HK-2 (cell line): Measurements from ENCODE around the gene USP17L10.
"Not testable (repeated sequence)": the region's sequence is repeated elsewhere in the genome, so short reads cannot be mapped to it uniquely, and the experiment has no call there.

Source experiments
- DNase-seq: peaks from one replicate; pipeline ENCODE4 v3.0.0-alpha.2; 2018; ENCODE audit not compliant: unreplicated experiment

Gene USP17L10

GRCh38 chr4:9210357-9210756 is at the start of gene USP17L10:
TSS of gene USP17L10 (plus strand) at chr4:9210657. CDS start at chr4:9210657, 0 bp downstream.
- not testable (repeated sequence) for DNase-seq

GRCh38 chr4:9165990-9166389 is 44.5 kb upstream of the USP17L10 start:
- not testable (repeated sequence) for DNase-seq

- DNase-seq = not testable (repeated sequence)
These were observed 40.5 kb upstream of the USP17L10 start, which contains the start of gene FAM90A26 for GRCh38 chr4:9169791-9170459. TSS of gene FAM90A26 (plus strand) at chr4:9170409. CDS start at chr4:9173173, 2,764 bp downstream.

GRCh38 chr4:9214701-9215100 is 4.2 kb downstream of the USP17L10 start:
- not testable (repeated sequence) for DNase-seq

GRCh38 chr4:9215105-9215504 is 4.6 kb downstream of the USP17L10 start, which contains the start of gene USP17L11:
TSS of gene USP17L11 (plus strand) at chr4:9215405. CDS start at chr4:9215405, 0 bp downstream.
- not testable (repeated sequence) for DNase-seq

- DNase-seq = not testable (repeated sequence)
These were observed 9.4 kb downstream of the USP17L10 start, which contains the start of gene USP17L12 for GRCh38 chr4:9219852-9220251. TSS of gene USP17L12 (plus strand) at chr4:9220152. CDS start at chr4:9220152, 0 bp downstream.

GRCh38 chr4:9224596-9224995 is 14.1 kb downstream of the USP17L10 start, which contains the start of gene USP17L13:
TSS of gene USP17L13 (plus strand) at chr4:9224896. CDS start at chr4:9224896, 0 bp downstream.
- DNase-seq = not testable (repeated sequence)

- DNase-seq = not testable (repeated sequence)
These were observed 19.8 kb downstream of the USP17L10 start for GRCh38 chr4:9230249-9230648.

- DNase-seq = not testable (repeated sequence)
These were observed 23.6 kb downstream of the USP17L10 start, which contains the start of gene USP17L15 for GRCh38 chr4:9234085-9234484. TSS of gene USP17L15 (plus strand) at chr4:9234385. CDS start at chr4:9234385, 0 bp downstream.

- not testable (repeated sequence) for DNase-seq
These were observed 28.0 kb downstream of the USP17L10 start for GRCh38 chr4:9238461-9238860.

- not testable (repeated sequence) for DNase-seq
These were observed 33.1 kb downstream of the USP17L10 start, which contains the start of gene USP17L17 for GRCh38 chr4:9243579-9243978. TSS of gene USP17L17 (plus strand) at chr4:9243879. CDS start at chr4:9243879, 0 bp downstream.

GRCh38 chr4:9247953-9248680 is 37.7 kb downstream of the USP17L10 start, which contains the start of gene USP17L18:
TSS of gene USP17L18 (plus strand) at chr4:9248630. CDS start at chr4:9248630, 0 bp downstream.
- not testable (repeated sequence) for DNase-seq

GRCh38 chr4:9253078-9253477 is 42.6 kb downstream of the USP17L10 start, which contains the start of gene USP17L19:
TSS of gene USP17L19 (plus strand) at chr4:9253378. CDS start at chr4:9253378, 0 bp downstream.
- not testable (repeated sequence) for DNase-seq

- not testable (repeated sequence) for DNase-seq
These were observed 47.4 kb downstream of the USP17L10 start, which contains the start of gene USP17L20 for GRCh38 chr4:9257824-9258223. TSS of gene USP17L20 (plus strand) at chr4:9258124. CDS start at chr4:9258124, 0 bp downstream.
